Stimulated activated CD8-positive, alpha-beta memory T cell treated with anti-CD3 and anti-CD28 coated beads, Interleukin-12 subunit alpha, Interleukin-12 subunit beta, amount 100 ng/mL, for 4 hours (primary cell): Measurements from ENCODE around the gene RELN.

ENCODE experiments used
- DNase-seq: peaks from one replicate; pipeline ENCODE4 v3.0.0-alpha.2; 2020; ENCODE audit warnings: low read depth

RELN gene

GRCh38 chr7:103893350-103893749 is 96.1 kb downstream of the RELN start:
- DNase-seq: no peak

GRCh38 chr7:103889451-103889850 is 100.0 kb downstream of the RELN start:
- no peak for DNase-seq

GRCh38 chr7:103888603-103889153 is 100.8 kb downstream of the RELN start:
- no peak for DNase-seq

- DNase-seq: no peak
Measured at GRCh38 chr7:103887853-103888602, 101.4 kb downstream of the RELN start.

GRCh38 chr7:103887050-103887449 is 102.4 kb downstream of the RELN start:
- DNase-seq: no peak

- DNase-seq: no peak
Measured at GRCh38 chr7:103879928-103880600, 109.4 kb downstream of the RELN start.

- no peak for DNase-seq
Measured at GRCh38 chr7:103879411-103879810, 110.0 kb downstream of the RELN start.

- no peak for DNase-seq
Measured at GRCh38 chr7:103877565-103877964, 111.9 kb downstream of the RELN start.

GRCh38 chr7:103875718-103876117 is 113.7 kb downstream of the RELN start:
- no peak for DNase-seq

- DNase-seq: no peak
Measured at GRCh38 chr7:103871473-103871872, 118.0 kb downstream of the RELN start.

GRCh38 chr7:103870664-103871063 is 118.8 kb downstream of the RELN start:
- no peak for DNase-seq

GRCh38 chr7:103867874-103868273 is 121.6 kb downstream of the RELN start:
- no peak for DNase-seq

- DNase-seq: no peak
Measured at GRCh38 chr7:103866919-103867318, 122.5 kb downstream of the RELN start.

GRCh38 chr7:103865442-103865841 is 124.0 kb downstream of the RELN start:
- no peak for DNase-seq

GRCh38 chr7:103862302-103863035 is 127.0 kb downstream of the RELN start:
- DNase-seq: no peak

- no peak for DNase-seq
Measured at GRCh38 chr7:103859709-103860108, 129.7 kb downstream of the RELN start.

- no peak for DNase-seq
Measured at GRCh38 chr7:103857435-103857834, 132.0 kb downstream of the RELN start.

- DNase-seq: no peak
Measured at GRCh38 chr7:103856929-103857328, 132.5 kb downstream of the RELN start.

GRCh38 chr7:103855671-103856070 is 133.8 kb downstream of the RELN start:
- DNase-seq: no peak

GRCh38 chr7:103854611-103855010 is 134.8 kb downstream of the RELN start:
- DNase-seq: no peak

GRCh38 chr7:103851357-103851756 is 138.1 kb downstream of the RELN start:
- DNase-seq: no peak

- DNase-seq: no peak
Measured at GRCh38 chr7:103843689-103844480, 145.6 kb downstream of the RELN start.
